ENCODE data around the gene NEK5.
"Not testable (repeated sequence)": the region's sequence is repeated elsewhere in the genome, so short reads cannot be mapped to it uniquely, and the experiment has no call there.

The NEK5 gene

DNA sequence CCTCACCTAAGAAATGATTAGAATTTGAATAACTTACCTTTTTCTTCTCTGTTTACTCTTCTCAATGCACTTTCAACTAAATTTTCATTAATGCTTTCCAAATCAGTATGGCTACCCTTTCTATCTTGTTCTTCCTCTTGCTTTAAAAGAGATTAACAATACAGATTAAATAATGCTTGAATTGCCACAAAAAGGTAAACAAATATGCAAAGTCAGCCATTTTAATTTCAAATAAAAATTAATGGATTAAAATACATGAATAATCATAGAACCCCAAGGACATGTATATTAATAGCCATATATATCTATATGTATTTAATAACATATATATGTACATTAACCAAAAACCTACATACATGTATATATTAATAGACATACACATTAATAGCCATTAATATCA lies 7.9 kb upstream of the NEK5 start:
- no peak for DNase-seq (ENCODE audit: low spot score)

DNA sequence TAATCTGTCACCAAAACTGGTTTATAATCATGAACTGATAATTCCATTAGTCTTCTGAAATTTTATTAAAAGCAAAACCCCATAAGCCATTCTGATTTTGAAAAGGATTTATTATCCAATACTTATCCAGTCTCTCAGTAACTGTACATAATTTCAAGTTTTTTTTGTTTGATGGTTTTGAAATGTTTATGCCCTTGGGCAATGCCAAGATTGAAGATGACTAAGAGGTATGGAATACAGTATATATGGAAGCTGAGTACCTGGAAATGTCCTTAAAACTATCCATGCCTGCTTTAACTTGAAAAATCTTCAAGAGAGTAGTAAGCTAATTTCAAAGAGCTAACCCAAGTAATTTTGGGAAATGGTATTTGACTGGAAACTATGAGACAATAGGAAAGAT lies 1.8 kb upstream of the NEK5 start:
- DNase-seq (ENCODE audit: low spot score) = no peak

- peak; percentile 84 for DNase-seq (ENCODE audit: low spot score)
Observed at GRCh38 chr13:52127783-52128702, 830 bp downstream of the NEK5 start.

- no peak for DNase-seq (ENCODE audit: low spot score)
Observed at GRCh38 chr13:52127378-52127777, 1.5 kb downstream of the NEK5 start.

DNA sequence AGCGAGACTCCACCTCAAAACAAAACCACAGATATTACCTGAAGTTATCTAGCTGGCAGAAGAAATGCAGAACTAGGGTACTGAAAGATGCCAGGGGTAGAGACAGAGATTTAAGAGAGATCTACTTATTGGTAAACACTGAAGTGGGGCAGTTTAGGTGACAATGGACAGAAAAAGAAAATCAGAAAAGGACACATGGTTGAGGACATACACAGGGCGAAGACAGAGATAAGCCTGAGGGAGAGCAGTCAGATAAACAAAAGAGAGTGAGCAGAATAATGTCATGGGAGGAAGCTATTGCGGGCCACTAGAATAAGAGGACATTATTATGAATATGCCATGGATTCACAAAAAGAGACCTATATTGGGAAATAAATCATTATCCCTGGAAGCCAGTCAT lies 3.3 kb downstream of the NEK5 start:
- DNase-seq (ENCODE audit: low spot score) = no peak

DNA sequence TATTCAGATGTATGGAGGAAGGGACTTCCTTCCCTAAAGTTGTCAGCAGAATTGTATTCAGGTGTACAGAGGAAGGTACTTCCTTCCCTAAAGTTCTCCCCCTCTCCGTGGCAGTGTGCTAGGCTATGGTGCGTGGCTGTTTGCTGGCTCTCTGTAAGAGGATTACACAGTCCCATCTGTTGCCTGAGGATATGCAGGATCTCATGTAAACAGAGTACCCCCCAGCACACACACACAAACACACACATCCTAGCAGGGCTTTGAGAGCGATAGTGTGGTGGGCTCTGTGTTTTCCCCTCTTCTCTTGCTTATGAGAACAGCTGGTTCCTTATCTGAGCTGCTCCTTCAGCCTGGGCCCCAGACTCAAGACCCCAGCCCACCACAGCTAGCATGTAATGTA lies 10.3 kb downstream of the NEK5 start:
- DNase-seq (ENCODE audit: low spot score) = no peak

DNA sequence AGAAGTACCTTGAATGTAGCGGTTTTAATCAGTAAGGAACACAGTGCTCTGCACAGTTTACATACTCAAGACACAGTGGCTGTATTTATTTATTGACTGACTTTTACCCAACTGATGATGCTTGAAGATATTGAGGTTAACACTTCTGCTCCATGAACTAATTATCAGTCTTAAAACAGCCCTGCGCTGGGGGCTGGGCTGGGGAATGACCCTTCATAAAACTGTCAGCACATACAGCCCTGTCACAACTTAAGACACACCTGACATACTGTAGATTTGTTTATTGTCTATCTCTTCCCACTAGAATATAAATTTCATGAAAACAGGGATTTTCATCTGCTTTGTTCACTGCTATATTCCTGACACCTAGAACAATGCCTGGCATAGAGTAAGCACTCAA lies 10.8 kb downstream of the NEK5 start:
- DNase-seq (ENCODE audit: low spot score) = no peak

GRCh38 chr13:52112591-52112990 lies 16.3 kb downstream of the NEK5 start:
- DNase-seq (ENCODE audit: low spot score) = no peak

DNA sequence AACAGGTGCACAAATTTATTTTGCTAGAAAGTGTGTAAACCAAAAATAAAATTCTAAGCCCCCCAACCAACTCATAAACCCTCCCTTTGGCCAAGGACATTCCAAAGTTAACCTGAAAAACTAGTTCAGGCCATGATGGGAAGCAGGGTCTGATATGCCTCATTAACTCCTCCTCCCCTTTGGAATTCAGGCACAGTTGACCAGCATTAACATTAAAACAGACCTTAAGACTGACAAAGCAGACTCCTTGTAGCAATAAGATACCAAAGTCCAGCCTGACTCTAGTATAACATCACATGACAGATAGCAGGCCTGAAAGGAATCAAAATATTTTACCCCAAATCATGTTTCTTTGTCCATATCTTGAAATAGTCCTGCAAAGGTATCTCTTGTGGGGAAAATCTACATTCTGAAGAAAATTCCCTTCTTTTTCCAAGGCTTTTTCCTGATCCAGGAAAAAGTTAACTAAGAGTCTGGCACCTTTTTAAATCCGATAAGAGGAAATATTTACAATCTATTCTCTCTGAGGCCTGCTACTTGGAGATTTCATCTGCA lies 19.7 kb downstream of the NEK5 start:
- DNase-seq (ENCODE audit: low spot score) = no peak

DNA sequence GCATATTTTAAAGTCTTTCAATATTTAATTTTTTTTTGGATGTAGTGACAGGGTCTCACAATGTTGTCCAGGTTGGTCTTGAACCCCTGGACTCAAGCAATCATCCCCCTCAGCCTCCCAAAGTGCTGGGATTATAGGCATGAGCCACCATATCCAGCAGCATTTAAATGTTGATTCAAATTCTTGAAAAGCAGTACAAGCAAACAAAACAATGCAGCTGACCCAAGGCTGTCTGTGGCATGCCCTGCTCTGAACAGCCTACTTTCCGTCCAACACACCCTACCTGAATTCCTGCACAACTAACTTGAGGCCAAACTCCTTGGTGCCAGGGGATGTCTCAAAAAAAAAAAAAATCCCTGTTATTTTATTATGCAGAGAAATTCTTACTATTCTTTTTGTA lies 23.0 kb downstream of the NEK5 start:
- DNase-seq (ENCODE audit: low spot score) = no peak

- DNase-seq (ENCODE audit: low spot score) = no peak
Observed at GRCh38 chr13:52104624-52105023, 24.2 kb downstream of the NEK5 start.

GRCh38 chr13:52103386-52103785 lies 25.5 kb downstream of the NEK5 start:
- DNase-seq (ENCODE audit: low spot score) = no peak

DNA sequence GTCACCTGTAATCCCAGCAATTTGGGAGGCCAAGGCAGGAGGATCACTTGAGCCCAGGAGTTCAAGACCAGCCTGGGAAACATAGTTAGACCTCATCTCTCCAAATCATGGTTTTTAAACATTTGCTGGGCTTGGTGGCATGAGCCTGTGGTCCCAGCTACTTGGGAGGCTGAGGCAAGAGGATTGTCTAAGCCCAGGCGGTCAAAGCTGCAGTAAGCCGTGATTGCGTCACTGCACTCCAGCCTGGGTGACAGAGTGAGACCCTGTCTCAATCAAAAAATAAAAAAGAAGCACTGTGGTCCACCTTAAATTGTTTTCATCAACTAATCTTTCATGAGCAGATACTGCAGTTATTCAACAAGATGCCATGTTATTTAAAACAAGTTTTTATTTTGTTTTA lies 26.4 kb downstream of the NEK5 start:
- DNase-seq (ENCODE audit: low spot score) = not testable (repeated sequence)

GRCh38 chr13:52097197-52097596 lies 31.7 kb downstream of the NEK5 start:
- DNase-seq (ENCODE audit: low spot score) = no peak

DNA sequence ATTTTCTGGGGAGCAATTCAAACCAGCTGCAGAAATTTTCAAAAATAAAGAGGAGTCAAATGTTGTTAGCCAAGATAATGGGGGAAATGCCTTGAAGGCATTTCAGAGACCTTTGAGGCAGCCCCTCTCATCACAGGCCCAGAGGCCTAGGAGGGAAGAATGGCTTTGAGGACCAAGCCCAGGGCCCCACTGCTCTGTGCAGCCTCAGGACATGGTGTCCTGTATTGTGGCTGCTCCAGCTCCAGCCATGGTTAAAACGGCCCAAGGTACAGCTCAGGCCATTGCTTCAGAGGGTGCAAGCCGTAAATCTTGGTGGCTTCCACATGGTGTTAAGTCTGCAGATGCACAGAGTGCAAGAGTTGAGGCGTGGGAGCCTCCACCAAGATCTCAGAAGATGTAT lies 32.1 kb downstream of the NEK5 start:
- no peak for DNase-seq (ENCODE audit: low spot score)

DNA sequence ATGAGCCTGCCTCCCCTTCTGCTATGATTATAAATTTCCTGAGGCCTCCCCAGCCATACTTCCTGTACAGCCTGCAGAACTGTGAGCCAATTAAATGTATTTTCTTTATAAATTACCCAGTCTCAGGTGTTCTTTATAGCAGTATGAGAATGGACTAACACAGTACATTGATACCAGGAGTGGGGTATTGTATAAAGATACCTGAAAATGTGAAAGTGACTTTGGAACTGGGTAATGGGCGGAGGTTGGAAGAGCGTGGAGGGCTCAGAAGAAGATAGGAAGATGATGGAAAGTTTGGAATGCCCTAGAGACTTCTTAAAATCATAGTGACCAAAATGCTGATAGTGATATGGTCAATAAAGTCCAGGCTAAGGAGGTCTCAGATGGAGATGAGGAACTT lies 32.8 kb downstream of the NEK5 start:
- no peak for DNase-seq (ENCODE audit: low spot score)

- no peak for DNase-seq (ENCODE audit: low spot score)
Observed at GRCh38 chr13:52092087-52092486, 36.8 kb downstream of the NEK5 start.

DNA sequence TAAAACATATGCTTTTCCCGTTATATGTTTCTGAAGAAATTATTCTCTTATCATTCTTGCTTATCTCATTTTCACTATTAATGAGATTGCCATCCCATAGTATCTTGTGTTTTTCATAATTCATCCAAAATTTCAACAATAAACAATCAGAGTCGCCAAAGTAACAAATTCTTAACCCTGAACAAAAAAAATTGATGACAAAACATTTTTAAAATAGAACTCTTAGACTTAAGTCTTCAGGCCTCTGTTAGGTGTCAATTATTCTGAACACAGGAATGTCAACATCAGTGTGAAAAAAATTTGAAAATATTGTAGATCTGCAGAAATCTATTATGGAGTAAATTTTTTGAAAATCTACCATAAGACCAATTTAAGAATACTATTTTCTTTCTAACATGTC lies 37.4 kb downstream of the NEK5 start:
- DNase-seq (ENCODE audit: low spot score) = no peak

DNA sequence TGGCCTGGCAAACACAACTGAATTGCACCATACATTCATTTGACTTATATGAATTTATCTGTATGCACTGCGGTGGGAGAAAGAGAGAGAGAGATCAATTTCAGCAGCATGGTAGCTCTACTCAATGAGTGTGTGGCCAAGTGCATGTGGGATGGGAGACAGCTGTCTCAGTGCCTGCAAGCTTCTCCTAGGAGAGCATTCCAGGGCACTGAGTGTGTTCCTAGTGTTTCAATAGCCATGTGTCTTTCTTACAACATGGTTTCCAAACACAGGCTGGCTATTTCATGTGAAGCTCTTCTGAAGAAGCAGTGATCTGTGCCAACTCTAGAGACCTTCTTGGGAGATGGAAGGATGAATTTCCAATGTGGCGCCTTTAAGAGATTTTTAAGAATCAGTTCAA lies 43.5 kb downstream of the NEK5 start:
- DNase-seq (ENCODE audit: low spot score) = no peak

DNA sequence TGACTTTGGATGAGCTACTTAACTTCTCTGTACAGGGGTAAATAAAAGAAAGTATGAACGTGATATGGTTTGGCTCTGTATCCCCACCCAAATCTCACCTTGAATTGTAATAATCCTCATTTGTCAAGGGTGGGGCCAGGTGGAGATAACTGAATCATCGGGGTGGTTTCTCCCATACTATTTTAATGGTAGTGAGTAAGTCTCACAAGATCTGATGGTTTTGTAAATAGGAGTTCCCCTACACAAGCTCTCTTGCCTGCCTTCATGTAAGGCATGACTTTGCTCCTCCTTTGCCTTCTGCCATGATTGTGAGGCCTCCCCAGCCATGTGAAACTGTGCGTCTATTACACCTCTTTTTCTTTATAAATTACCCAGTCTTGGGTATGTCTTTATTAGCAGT lies 43.9 kb downstream of the NEK5 start:
- not testable (repeated sequence) for DNase-seq (ENCODE audit: low spot score)

- no peak for DNase-seq (ENCODE audit: low spot score)
Observed at GRCh38 chr13:52082601-52083000, 46.3 kb downstream of the NEK5 start.

DNA sequence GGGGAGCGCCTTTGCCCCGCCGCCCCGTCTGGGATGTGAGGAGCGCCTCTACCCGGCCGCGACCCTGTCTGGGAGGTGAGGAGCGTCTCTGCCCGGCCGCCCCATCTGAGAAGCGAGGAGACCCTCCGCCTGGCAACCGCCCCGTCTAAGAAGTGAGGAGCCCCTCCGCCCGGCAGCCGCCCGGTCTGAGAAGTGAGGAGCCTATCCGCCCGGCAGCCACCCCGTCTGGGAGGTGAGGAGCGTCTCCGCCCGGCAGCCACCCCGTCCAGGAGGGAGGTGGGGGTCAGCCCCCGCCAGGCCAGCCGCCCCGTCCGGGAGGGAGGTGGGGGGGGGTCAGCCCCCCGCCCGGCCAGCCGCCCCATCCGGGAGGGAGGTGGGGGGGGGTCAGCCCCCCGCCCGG lies 49.0 kb downstream of the NEK5 start:
- DNase-seq (ENCODE audit: low spot score) = not testable (repeated sequence)

GRCh38 chr13:52070929-52071523 lies 57.8 kb downstream of the NEK5 start:
- no peak for DNase-seq (ENCODE audit: low spot score)
